ENCODE results near the gene GHRH. TPM values are rescaled to one million over a fixed set of nuclear protein-coding genes. Genes with fewer than 3 reads are reported as not detected.

GHRH gene
- total RNA-seq, 1 experiment from 2014 or later: not detected

DNA sequence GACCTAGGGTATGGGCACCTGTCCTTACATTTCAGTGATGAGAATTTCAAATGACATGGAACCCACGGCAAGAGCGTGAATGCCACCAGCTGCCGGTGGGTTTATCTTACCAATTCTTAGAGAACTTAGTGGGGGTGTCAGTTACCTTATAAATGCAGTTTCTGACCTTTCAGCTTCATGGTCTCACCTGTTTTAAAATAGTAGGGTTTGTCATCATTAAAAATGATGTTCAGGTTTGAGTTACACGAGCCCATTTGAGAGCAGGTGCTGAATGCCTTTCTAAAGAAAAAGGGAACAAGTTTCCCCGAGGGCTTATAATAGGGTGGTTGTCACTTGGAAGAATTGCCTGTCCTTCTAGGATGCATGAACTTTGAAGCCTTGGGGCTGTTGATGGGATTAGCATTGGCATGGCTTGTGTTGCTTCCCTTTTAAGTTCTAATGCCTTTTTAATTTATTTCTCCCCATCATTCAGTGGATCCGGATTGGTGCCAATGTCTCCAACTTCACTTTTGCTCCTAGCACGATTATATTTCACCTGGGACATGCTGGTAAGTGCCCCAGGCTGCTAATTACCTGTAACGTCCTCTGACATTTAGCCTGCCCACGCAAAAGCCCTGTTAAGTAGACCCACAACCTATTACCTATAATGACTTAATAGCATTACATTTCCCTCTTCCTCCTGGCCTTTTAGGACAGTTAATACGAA, 27.9 kb downstream of the GHRH start:
- Histone ChIP-seq H3K4me1 (ENCODE audit: control insufficient read depth, insufficient read depth, low read length) (no peaks in the 10 kb centered on the region), H3K4me3 (ENCODE audit: low read depth in 2 of 2, low read length in 2 of 2) (no peak overlapping the region), H3K27ac (ENCODE audit: low read length) (no peak overlapping the region), H3K36me3 (ENCODE audit: control insufficient read depth, insufficient read depth, low read length) (peaks cover 41% of the 10 kb centered on the region), H3K27me3 (ENCODE audit: control insufficient read depth, insufficient read depth, low read length) (no peaks in the 10 kb centered on the region), H3K9me3 (ENCODE audit: control insufficient read depth, insufficient read depth, low read depth, low read length) (no peaks in the 10 kb centered on the region)
- BruUV-seq (replicated peaks): no TSS peak
- intact Hi-C loops (cut with micrococcal nuclease; ENCODE audit: unreplicated experiment) (no loop called here), in situ Hi-C loops (cut with HindIII; ENCODE audit: low pct_unique_long_range_greater_than_20kb, low sequenced_read_pairs) (no loop called here)
- no peak for TF ChIP-seq CTCF (IDR thresholded peaks at IDR 0.05)
- TF ChIP-seq POLR2AphosphoS5 (IDR thresholded peaks at IDR 0.05; ENCODE audit: low read depth, low read length): no peak
- no peak for TF ChIP-seq TCF7L2 (IDR thresholded peaks at IDR 0.05; ENCODE audit: low read depth, low read length)
- TF ChIP-seq, protein P1, sequence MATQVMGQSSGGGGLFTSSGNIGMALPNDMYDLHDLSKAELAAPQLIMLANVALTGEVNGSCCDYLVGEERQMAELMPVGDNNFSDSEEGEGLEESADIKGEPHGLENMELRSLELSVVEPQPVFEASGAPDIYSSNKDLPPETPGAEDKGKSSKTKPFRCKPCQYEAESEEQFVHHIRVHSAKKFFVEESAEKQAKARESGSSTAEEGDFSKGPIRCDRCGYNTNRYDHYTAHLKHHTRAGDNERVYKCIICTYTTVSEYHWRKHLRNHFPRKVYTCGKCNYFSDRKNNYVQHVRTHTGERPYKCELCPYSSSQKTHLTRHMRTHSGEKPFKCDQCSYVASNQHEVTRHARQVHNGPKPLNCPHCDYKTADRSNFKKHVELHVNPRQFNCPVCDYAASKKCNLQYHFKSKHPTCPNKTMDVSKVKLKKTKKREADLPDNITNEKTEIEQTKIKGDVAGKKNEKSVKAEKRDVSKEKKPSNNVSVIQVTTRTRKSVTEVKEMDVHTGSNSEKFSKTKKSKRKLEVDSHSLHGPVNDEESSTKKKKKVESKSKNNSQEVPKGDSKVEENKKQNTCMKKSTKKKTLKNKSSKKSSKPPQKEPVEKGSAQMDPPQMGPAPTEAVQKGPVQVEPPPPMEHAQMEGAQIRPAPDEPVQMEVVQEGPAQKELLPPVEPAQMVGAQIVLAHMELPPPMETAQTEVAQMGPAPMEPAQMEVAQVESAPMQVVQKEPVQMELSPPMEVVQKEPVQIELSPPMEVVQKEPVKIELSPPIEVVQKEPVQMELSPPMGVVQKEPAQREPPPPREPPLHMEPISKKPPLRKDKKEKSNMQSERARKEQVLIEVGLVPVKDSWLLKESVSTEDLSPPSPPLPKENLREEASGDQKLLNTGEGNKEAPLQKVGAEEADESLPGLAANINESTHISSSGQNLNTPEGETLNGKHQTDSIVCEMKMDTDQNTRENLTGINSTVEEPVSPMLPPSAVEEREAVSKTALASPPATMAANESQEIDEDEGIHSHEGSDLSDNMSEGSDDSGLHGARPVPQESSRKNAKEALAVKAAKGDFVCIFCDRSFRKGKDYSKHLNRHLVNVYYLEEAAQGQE (IDR thresholded peaks at IDR 0.05; ENCODE audit: insufficient read depth in 1 of 2, low read depth in 2 of 2, low read length in 1 of 2): no peak
- TF ChIP-seq SIN3A (IDR thresholded peaks at IDR 0.05; ENCODE audit: borderline replicate concordance, insufficient read depth, low read depth, low read length): no peak
- DNase-seq (ENCODE audit: low read depth, low spot score) (no peak), ATAC-seq (no peak)
- POLR2A ChIA-PET: no interaction called here
- CTCF ChIA-PET: no interaction called here

GRCh38 chr20:37231947-37232630, 29.5 kb downstream of the GHRH start:
- POLR2A ChIA-PET: no interaction called here
- TF ChIP-seq CTCF (IDR thresholded peaks at IDR 0.05) (no peak), TCF7L2 (IDR thresholded peaks at IDR 0.05; ENCODE audit: low read depth, low read length) (no peak)
- intact Hi-C loops (cut with micrococcal nuclease; ENCODE audit: unreplicated experiment): no loop called here
- in situ Hi-C loops (cut with HindIII; ENCODE audit: low pct_unique_long_range_greater_than_20kb, low sequenced_read_pairs): no loop called here
- Histone ChIP-seq H3K27me3 (ENCODE audit: control insufficient read depth, insufficient read depth, low read length) (no peaks in the 10 kb centered on the region), H3K9me3 (ENCODE audit: control insufficient read depth, insufficient read depth, low read depth, low read length) (no peaks in the 10 kb centered on the region), H3K4me3 (ENCODE audit: low read depth in 2 of 2, low read length in 2 of 2) (no peak overlapping the region), H3K27ac (ENCODE audit: low read length) (no peak overlapping the region), H3K36me3 (ENCODE audit: control insufficient read depth, insufficient read depth, low read length) (peaks cover 51% of the 10 kb centered on the region), H3K4me1 (ENCODE audit: control insufficient read depth, insufficient read depth, low read length) (no peaks in the 10 kb centered on the region)
- ATAC-seq (no peak), DNase-seq (ENCODE audit: low read depth, low spot score) (no peak)
- BruUV-seq (replicated peaks): no TSS peak
- CTCF ChIA-PET: interaction anchor here (0.6 kb wide), 1 partner anchor 658 kb away, joined by 4 read pairs; no protein-coding TSS in a partner anchor
